Astrocyte (in vitro differentiated cells and primary cell): ENCODE results near the gene SEMA4D. TPM values are rescaled to one million over a fixed set of nuclear protein-coding genes. Genes with fewer than 3 reads are reported as not detected.

ENCODE experiments used
- DNase-seq: peaks from one replicate; pipeline ENCODE4 v3.0.0-alpha.2; 2010; ENCODE audit warnings: low read depth
- FAIRE-seq: peaks from 2 replicates; lab custom pipeline; 2011; peaks lifted over from hg19 to GRCh38; lab: Jason Lieb, UNC
- H2AFZ ChIP-seq: 2 replicates; pipeline ENCODE4 v1.6.0; 2012; ENCODE audit warnings: low read depth, low read length, inconsistent platforms
- H3K27ac ChIP-seq: 2 replicates; pipeline ENCODE4 v1.5.1; 2011; ENCODE audit warnings: low read depth, low read length, inconsistent platforms
- H3K27me3 ChIP-seq: 2 replicates; pipeline ENCODE4 v1.6.0; 2011; ENCODE audit warnings: low read length, inconsistent platforms; ENCODE audit not compliant: insufficient read depth
- H3K36me3 ChIP-seq: 2 replicates; pipeline ENCODE4 v1.5.1; 2011; ENCODE audit warnings: low read length, inconsistent platforms; ENCODE audit not compliant: insufficient read depth
- H3K4me1 ChIP-seq: 2 replicates; pipeline ENCODE4 v1.5.1; 2011; ENCODE audit warnings: low read length, inconsistent platforms; ENCODE audit not compliant: insufficient read depth
- H3K4me2 ChIP-seq: 2 replicates; pipeline ENCODE4 v1.6.0; 2012; ENCODE audit warnings: low read length, inconsistent platforms
- H3K4me3 ChIP-seq: 2 replicates; pipeline ENCODE4 v1.5.1; 2011; ENCODE audit warnings: low read depth, mild to moderate bottlenecking, low read length, inconsistent platforms; ENCODE audit not compliant: insufficient read depth
- H3K79me2 ChIP-seq: 2 replicates; pipeline ENCODE4 v1.6.0; 2012; ENCODE audit warnings: mild to moderate bottlenecking, low read length, inconsistent platforms; ENCODE audit not compliant: insufficient read depth
- H3K9ac ChIP-seq: 2 replicates; pipeline ENCODE4 v1.6.0; 2012; ENCODE audit warnings: mild to moderate bottlenecking, low read length, inconsistent platforms
- H3K9me3 ChIP-seq: 2 replicates; pipeline ENCODE4 v1.5.1; 2012; ENCODE audit warnings: low read depth, mild to moderate bottlenecking, low read length, inconsistent platforms; ENCODE audit not compliant: insufficient read depth
- H4K20me1 ChIP-seq: 2 replicates; pipeline ENCODE4 v1.6.0; 2012; ENCODE audit warnings: low read length, inconsistent platforms; ENCODE audit not compliant: insufficient read depth
- H3K27ac Mint-ChIP-seq: one replicate; pipeline ENCODE4 v1.8.0; 2021; ENCODE audit warnings: mild to moderate bottlenecking, mixed read lengths; ENCODE audit not compliant: unreplicated experiment
- H3K27me3 Mint-ChIP-seq: one replicate; pipeline ENCODE4 v1.8.0; 2021; ENCODE audit warnings: low read depth, mixed read lengths; ENCODE audit not compliant: unreplicated experiment
- H3K36me3 Mint-ChIP-seq: one replicate; pipeline ENCODE4 v1.8.0; 2021; ENCODE audit warnings: low read depth, mixed read lengths; ENCODE audit not compliant: unreplicated experiment
- H3K4me1 Mint-ChIP-seq: one replicate; pipeline ENCODE4 v1.8.0; 2021; ENCODE audit warnings: low read depth, mixed read lengths; ENCODE audit not compliant: unreplicated experiment
- H3K4me3 Mint-ChIP-seq: one replicate; pipeline ENCODE4 v1.8.0; 2021; ENCODE audit warnings: mild to moderate bottlenecking, moderate library complexity, mixed read lengths; ENCODE audit not compliant: unreplicated experiment
- H3K9me3 Mint-ChIP-seq: one replicate; pipeline ENCODE4 v1.8.0; 2021; ENCODE audit warnings: mild to moderate bottlenecking, mixed read lengths; ENCODE audit not compliant: unreplicated experiment
- CTCF ChIP-seq: IDR thresholded peaks from 2 replicates; pipeline ENCODE4 v1.5.1; 2011; ENCODE audit warnings: low read depth, mild to moderate bottlenecking, inconsistent platforms, low read length, moderate library complexity; ENCODE audit not compliant: insufficient read depth
- EZH2 ChIP-seq: IDR thresholded peaks from 2 replicates; pipeline ENCODE4 v1.6.1; 2012; ENCODE audit warnings: mild to moderate bottlenecking, low read length, inconsistent platforms; ENCODE audit not compliant: insufficient read depth
- total RNA-seq: library from RNA; stranded (reverse); gene quantifications from 2 replicates; pipeline ENCODE4 v1.2.1, GENCODE V29; 2021

The SEMA4D gene
- total RNA-seq, 1 donor from 2014 or later = 6.2 TPM

- no peaks in the 10 kb centered on the region for H3K36me3 ChIP-seq
- no peak overlapping the region for H2AFZ ChIP-seq
- H3K4me1 Mint-ChIP-seq = peaks cover 20% of the 10 kb centered on the region
- H3K27me3 Mint-ChIP-seq = no peaks in the 10 kb centered on the region
- H3K9me3 Mint-ChIP-seq = no peaks in the 10 kb centered on the region
- H3K4me3 ChIP-seq = no peak overlapping the region
- peaks cover 8% of the 10 kb centered on the region for H3K4me1 ChIP-seq
- H3K27me3 ChIP-seq = no peaks in the 10 kb centered on the region
- H4K20me1 ChIP-seq = peaks cover 3% of the 10 kb centered on the region
- H3K4me2 ChIP-seq = no peak overlapping the region
- no peak overlapping the region for H3K9ac ChIP-seq
- no peaks in the 10 kb centered on the region for H3K79me2 ChIP-seq
- DNase-seq = no peak
- H3K36me3 Mint-ChIP-seq = no peaks in the 10 kb centered on the region
- H3K9me3 ChIP-seq = no peaks in the 10 kb centered on the region
- FAIRE-seq = no peak
- no peak overlapping the region for H3K27ac Mint-ChIP-seq
- H3K27ac ChIP-seq = no peak overlapping the region
- no peak for TF ChIP-seq CTCF
- no peak for TF ChIP-seq EZH2
- H3K4me3 Mint-ChIP-seq = no peak overlapping the region
Measured at GRCh38 chr9:89370593-89370992, 127.3 kb downstream of the SEMA4D start.

- Histone ChIP-seq H3K4me2 (no peak overlapping the region), H3K4me1 (peaks cover 1% of the 10 kb centered on the region), H3K36me3 (no peaks in the 10 kb centered on the region), H3K9ac (no peak overlapping the region), H4K20me1 (peaks cover 3% of the 10 kb centered on the region), H3K4me3 (no peak overlapping the region), H3K9me3 (no peaks in the 10 kb centered on the region), H3K79me2 (no peaks in the 10 kb centered on the region), H3K27ac (no peak overlapping the region), H3K27me3 (no peaks in the 10 kb centered on the region), H2AFZ (no peak overlapping the region)
- no peak for DNase-seq
- H3K36me3 Mint-ChIP-seq = no peaks in the 10 kb centered on the region
- no peak for TF ChIP-seq EZH2
- TF ChIP-seq CTCF = no peak
- FAIRE-seq = no peak
- peaks cover 8% of the 10 kb centered on the region for H3K4me1 Mint-ChIP-seq
- H3K27me3 Mint-ChIP-seq = no peaks in the 10 kb centered on the region
- H3K9me3 Mint-ChIP-seq = no peaks in the 10 kb centered on the region
- H3K4me3 Mint-ChIP-seq = no peak overlapping the region
- no peak overlapping the region for H3K27ac Mint-ChIP-seq
Measured at GRCh38 chr9:89368978-89369377, 128.9 kb downstream of the SEMA4D start.

- H3K9me3 Mint-ChIP-seq = no peaks in the 10 kb centered on the region
- DNase-seq (no peak), FAIRE-seq (no peak)
- no peak overlapping the region for H3K9ac ChIP-seq
- H3K27me3 ChIP-seq = no peaks in the 10 kb centered on the region
- H4K20me1 ChIP-seq = peaks cover 3% of the 10 kb centered on the region
- H3K4me1 ChIP-seq = no peaks in the 10 kb centered on the region
- TF ChIP-seq EZH2 (no peak), CTCF (no peak)
- H3K36me3 Mint-ChIP-seq = peaks cover under 1% of the 10 kb centered on the region
- H3K4me3 ChIP-seq = no peak overlapping the region
- H3K27ac Mint-ChIP-seq = no peak overlapping the region
- no peak overlapping the region for H3K4me2 ChIP-seq
- H3K4me3 Mint-ChIP-seq = no peak overlapping the region
- no peak overlapping the region for H2AFZ ChIP-seq
- H3K79me2 ChIP-seq = no peaks in the 10 kb centered on the region
- no peak overlapping the region for H3K27ac ChIP-seq
- no peaks in the 10 kb centered on the region for H3K27me3 Mint-ChIP-seq
- H3K4me1 Mint-ChIP-seq = peaks cover 6% of the 10 kb centered on the region
- H3K36me3 ChIP-seq = no peaks in the 10 kb centered on the region
- no peaks in the 10 kb centered on the region for H3K9me3 ChIP-seq
Measured at GRCh38 chr9:89368550-89368949, 129.4 kb downstream of the SEMA4D start.
